T-helper 1 cell treated with Interleukin-12 subunit alpha and Interleukin-12 subunit beta and Interleukin-4 antibody, amounts not matched to agents 30 ng/mL and 1 ng/mL, for 36 hours (primary cell): ENCODE results near the gene FRAS1. TPM values are rescaled to one million over a fixed set of nuclear protein-coding genes. Genes with fewer than 3 reads are reported as not detected.
"Not testable (repeated sequence)": the region's sequence is repeated elsewhere in the genome, so short reads cannot be mapped to it uniquely, and the experiment has no call there.

ENCODE experiments used
- intact Hi-C: fragments of 100-400 bp; cut with micrococcal nuclease; formaldehyde crosslinking; loops from one replicate; pipeline ENCODE4 v1.15.1; 2024
- total RNA-seq: library from RNA; stranded (reverse); gene quantifications from 2 replicates; pipeline ENCODE4 v1.2.3, GENCODE V29; 2022

Gene FRAS1
- total RNA-seq, 1 donor from 2014 or later, result not detected

DNA sequence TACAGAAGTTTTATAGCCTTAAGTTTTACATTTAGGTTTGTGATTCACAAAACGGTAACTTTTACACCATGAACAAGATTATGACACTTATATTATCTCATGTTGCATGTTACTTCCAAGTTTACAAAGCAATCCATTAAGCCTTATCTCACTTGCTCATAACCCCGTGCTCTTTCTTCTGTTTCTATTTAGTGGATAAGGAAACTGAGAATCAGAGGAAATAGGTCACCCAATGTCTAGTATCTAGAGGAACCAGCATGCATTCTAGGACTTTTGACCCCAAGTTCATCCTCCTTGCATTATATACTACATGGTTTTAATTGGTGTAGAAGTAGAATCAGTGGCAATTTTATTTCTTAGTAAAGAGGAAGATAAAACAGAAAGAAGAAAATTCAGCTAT is 427.5 kb downstream of the FRAS1 start:
- intact Hi-C loops, result no loop called here

DNA sequence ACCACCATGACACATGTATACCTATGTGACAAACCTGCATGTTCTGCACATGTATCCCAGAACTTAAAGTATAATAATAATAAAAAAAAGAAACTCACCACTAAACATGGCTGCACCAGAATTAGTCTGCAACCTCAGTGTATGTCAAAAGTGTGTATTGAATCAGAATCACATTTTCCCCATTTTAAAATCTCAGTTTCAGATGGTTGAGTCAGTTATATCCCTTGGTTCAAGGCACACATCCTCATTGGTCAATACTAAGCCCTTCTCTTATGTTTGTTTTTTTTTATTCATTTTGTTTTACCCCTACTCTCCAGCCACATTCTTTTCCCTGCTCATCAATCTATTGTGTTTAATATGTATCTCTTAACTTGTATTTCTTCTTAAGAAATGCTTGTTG is 436.6 kb downstream of the FRAS1 start:
- intact Hi-C loops, result no loop called here

DNA sequence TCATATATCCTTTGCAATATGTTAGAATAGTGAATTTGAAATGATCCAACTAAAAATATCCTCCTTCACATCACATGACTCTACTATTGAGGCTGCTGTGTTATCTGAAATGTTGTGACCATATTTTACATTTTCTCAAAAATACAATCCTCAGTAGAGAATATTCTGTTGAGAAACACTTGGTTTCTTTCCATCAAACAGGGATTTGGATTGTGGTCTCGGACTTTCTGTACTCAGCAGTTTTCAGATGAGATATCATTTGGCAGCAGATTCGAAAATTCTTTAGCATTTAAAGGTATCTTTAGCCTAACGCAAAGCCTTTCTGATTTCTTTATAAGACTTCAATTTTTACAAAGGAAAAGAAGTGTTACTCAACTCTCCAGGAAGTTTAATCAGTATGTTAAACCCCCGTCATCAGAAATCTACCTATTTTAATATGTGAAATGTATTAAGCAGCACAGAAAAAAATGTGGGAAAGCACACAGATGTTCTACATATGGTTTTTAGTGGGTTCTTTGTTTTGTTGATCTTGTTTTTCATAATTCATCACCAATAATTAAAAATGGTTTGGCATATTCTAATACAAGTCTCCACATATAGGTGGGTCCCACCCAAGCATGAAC is 439.0 kb downstream of the FRAS1 start:
- intact Hi-C loops, result no loop called here

DNA sequence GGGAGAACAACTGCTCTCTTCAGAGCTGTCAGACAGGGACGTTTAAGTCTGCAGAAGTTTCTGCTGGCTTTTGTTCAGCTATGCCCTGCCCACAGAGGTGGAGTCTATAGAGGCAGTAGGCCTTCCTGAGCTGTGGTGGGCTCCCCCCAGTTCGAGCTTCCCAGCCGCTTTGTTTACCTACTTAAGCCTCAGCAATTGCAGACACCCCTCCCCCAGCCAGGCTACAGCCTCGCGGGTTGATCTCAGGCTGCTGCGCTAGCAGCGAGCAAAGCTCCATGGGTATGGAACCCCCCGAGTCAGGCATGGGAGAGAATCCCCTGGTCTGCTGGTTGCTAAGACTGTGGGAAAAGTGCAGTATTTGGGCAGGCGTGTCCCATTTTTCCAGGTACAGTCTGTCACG is 449.1 kb downstream of the FRAS1 start:
- intact Hi-C loops, result not testable (repeated sequence)

DNA sequence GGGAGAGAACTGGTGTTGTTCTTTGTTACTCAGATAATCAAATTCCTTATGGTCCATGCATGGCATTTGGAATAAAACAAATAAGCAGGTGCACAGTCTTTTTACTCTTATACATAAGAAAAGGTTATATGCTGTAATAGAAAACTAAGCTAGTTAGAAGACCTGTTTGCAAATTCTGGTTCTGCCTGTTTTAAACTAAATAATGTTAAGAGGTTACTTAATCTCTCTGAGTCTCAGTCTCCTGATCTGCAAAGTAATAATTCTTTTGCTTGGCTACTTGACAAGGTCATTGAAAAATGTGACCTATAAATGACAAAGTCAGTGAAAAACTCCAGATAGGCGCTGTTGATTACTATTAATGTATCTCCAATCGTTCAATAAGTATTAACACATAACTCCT is 451.9 kb downstream of the FRAS1 start:
- intact Hi-C loops, result no loop called here

DNA sequence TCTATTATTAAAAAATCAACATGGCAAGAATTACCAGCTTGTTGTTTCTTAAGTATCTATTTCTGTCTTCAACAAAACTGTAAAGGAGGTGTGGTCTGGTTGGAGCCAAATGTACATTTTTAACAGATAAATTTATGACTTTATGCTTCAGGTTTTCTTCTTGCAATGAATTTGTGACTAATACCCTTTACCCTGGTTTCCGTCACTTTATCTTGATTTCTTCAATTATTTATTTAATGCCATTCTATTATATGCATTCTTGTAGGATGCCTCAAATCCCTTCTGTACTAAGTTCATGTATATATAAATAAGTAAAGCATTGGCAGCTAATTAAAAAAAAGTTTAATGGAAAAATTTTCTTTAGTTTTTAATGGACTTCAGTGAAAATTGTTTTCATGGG is 453.0 kb downstream of the FRAS1 start:
- intact Hi-C loops, result no loop called here

DNA sequence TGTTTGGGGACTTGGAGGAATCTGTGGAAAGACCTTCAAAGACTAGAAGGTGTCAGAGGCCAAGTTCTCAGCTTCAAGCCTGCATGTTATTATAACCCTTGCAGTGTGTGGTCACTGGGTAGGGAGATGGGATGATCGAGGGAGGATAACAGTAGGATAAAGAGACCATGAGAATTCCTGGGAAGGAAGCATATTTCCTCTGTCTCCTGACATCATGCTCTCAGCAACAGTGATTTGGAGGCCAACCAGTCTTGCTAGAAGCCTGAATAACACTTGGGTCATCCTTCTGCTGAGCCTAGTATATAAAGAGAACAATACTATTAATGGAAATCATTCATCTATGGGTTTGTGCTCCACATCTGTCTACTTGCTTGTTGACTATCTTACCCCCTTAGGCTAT is 453.6 kb downstream of the FRAS1 start:
- intact Hi-C loops, result no loop called here

DNA sequence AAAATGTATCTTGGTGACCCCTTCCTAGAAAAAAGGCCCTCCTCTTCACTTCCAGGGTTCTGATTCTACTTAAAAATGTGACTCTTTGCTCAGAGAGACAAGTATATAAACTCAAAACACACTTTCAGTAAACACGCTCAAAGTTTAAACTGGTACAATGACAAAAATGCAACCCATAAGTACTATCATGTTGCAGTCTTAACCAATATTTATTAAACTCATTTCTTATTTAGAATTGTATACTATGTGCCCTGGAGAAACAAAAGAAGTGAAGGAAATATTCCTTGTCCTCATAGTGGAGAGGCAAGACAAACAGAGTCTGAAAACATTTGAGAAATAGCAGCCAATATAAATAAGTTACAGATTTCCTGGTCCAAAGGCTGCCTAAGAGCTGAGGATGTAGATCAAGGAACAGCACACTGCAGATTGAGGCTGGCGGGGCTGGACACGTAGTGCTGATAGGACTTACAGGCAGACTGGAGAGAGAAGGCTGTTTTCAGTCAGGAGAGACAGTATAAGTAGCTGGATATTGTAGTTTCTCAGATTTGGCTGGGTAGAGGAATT is 455.3 kb downstream of the FRAS1 start:
- intact Hi-C loops, result no loop called here

DNA sequence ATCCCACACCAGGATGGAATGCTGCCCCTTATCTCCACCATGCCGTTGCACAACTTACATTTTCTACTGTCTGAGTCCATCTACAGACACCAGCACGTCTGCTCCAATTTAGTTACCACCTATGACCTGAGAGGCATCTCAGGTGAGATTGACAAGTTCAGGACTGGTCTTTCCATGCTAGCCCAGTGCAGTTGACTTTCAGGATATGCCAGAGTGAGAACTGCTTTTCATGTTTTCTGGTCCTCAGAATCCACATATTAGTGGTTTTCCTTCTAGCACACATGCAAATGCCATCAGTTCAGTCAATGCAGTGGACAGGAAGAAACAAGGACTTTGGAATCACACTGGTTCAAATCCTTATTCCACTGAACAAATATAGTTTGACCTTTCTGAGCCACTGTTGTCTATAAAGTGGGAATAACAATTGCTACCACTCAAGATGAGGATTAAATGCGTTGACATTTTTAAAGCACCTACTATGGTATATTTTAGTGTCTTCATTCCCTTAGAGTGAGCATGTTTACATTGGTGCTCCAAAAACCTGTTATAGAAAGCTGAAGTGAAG is 456.4 kb downstream of the FRAS1 start:
- intact Hi-C loops, result no loop called here

DNA sequence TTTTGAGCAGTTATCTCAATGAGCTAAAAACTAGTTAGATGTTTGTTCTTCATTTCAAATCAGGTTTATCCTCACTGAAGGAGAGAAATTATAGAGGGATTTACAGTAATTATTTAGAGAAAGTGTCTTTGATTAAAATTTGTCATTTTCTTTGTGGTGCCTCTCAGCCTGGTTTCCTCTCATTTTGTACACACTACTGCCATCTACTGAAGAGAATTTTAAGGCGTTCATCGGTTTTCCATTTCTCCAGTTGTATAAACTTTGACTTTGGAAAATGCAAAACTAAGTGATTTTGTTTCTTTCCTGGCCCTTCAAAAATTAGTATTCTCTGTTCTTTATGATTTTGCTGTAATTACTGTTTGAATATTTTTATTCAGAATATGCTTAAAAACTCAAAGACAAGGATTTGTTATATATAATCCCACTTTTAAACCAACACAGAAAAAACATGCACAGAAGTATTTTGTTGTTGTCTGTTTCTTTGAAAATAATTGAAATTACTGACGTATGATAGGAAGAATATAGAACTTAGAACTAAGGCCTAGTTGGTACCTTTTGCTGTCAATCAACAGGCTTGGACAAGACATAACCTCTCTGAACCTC is 460.0 kb downstream of the FRAS1 start:
- intact Hi-C loops, result loop anchor here (1.0 to 2.0 kb wide), 4 partner anchors 348 to 558 kb away; no protein-coding TSS in a partner anchor

DNA sequence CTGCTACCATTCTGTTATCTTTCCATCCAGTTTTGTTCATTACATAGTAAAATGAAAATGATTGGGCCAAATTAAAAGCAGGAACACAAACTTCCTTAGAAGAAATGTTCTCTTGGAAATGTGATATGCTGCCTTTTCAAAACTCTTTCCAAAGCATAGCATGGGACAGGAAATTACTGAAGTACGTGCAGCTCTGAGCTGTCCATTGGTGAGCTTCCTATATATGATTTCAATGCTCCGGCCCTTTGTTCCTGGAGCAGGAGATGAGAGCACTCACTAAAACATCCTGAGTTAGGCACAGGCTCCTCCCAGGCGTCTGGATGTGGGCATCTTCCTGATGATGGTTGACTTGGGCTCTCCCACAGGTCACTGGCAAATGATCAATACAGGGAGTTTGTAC is 461.4 kb downstream of the FRAS1 start:
- intact Hi-C loops, result no loop called here

DNA sequence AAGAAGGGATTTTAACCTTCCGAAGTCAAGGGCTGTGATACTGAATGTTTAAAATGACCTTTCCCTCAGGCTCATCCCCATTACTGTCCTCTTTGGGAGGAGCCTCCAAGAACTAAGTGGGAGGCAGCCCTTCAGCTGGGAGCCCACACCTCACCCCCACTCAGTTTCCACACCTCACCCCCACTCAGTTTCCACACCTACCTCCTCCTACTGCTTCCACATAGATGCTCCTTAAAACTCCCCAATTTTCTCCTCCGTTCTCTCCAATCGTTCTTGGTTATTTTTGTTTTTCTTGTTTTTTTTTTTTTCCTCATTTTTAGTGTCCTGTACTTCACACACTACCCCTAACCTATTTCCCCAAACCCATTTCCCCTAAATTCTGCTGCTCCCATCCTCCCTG is 462.8 kb downstream of the FRAS1 start:
- intact Hi-C loops, result no loop called here

DNA sequence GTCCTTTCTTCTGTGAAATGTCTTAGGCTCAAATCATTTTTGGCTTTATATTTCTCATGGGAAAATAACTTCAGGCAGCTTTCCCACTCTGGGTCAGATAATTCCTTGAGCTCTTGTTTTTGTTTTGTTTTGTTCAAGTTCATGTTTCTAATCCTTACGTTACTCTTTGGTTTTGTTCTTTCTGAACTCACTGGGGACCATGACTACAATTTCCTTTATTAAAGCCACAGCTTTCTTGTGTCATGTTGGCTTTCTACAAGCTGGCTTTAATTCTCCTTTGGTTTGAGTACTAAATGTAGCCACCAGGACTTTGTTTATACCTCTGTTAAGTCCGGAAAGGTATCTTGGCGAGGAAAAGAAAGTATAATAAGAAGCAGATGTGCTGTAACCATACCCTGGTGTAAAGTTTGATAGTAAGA is 463.7 kb downstream of the FRAS1 start:
- intact Hi-C loops, result no loop called here

DNA sequence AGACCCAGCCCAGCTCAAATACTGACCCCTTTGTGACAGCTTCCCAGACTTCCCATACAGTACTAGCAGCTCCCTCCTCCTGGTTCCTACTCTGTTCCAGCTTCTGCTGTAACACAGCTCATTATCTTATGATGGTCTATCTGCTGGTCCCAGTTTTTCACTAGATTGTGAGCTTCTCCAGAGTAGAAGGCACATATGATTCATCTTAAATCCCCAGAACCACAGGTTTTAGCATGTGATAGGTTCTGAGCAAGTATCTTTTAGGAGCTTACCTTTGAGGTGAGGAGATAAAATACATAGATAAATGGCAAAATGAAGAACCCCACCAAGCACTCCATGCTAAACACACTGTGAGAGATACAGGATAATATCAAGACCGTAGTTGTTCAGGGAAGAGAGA is 466.9 kb downstream of the FRAS1 start:
- intact Hi-C loops, result no loop called here

DNA sequence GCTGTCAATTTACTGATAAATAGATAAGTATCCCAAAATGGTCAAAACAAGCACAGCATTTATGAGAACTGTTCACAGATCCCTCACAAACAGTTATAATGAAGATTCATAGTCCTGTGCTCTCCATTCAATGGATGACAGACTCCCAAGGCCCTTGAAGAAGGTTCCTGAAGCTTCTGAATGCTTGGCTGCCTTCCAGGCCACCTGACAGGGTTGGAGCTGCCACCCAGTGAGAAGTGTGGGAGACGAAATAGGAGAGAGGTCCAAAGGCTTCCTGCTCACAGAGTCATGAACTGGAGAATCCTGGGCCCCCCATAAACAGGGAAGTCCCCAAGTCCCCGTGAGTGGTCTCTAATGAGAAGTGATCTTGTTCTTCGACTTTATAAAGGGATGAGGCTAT is 468.4 kb downstream of the FRAS1 start:
- intact Hi-C loops, result no loop called here

DNA sequence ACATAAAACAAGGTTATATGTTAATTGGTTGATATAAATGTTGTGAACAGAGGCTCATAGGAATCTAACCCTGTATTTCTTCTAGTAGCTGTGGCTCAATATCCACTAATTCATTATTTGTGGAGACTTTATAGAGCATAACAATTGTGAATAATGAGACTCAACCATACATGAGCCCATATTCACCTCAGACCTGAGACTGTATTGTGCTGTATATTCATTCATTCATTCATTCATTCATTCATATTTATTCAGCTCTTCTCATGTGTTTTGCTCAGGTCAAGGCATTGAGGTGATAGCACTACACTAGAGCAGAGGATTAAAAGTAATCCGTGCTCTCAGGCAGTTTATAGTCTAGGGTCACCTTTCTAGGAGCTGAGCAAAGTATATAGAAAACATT is 470.0 kb downstream of the FRAS1 start:
- intact Hi-C loops, result no loop called here

DNA sequence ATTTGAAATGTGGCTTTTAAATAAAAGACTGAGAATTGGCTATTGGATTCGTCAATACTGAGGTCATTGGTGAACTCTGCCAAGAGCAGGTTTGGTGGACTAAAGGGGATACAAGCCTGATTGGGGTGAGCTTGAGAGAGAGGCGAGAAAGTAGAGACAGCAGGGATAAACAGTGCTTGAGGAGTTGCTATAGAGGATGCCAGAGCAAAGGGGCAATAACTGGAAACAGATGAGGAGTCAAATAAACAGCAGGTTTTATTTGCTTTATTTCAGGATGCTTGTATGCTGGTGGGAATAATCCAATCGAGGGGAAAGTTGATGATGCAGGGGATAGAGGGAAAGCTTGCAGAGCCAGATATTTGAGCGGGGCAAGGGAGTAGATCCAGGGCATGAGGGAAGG is 470.4 kb downstream of the FRAS1 start:
- intact Hi-C loops, result no loop called here

DNA sequence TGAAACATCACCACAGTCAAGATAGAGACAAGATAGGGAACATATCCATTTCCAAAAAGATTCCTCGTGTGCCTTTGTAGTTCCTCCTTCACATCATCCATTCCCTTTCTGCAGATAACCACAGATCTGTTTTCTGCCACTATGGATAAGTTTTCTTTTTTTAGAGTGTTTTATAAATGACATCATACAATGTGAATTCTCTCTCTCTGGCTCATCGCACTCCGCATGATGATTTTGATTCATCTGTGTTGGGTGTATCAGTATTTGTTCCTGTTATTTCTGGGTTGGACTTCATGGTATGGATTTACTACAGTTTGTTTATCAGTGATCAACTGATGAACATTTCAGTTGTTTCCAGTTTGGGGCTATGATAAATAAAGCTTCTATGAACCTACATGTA is 471.2 kb downstream of the FRAS1 start:
- intact Hi-C loops, result no loop called here

DNA sequence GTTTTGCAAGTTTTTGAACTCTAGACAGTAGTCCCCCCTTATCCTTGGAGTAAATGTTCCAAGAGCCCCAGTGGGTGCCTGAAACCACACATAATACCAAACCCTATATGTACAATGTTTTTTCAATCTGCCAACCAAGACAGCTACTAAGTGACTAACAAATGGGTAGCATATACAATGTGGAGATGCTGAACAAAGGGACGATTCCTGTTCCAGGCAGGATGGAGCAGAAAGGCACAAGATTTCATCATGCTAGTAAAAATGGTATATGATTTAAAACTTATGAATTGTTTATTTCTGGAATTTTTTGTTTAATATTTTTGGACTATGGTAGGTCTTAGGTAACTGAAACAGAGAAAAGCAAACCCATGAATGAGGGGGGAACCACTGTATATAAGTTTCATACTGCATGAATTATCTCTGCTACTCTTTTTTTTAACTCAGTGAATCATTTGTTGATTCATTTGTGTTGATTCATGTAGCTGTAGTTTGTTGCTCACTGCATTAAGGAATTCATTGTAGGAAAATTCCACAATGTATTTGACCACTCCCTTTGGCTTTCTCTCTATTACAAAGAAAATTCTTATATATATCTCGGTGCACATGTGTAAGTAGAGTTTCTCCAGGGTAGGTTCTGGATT is 472.6 kb downstream of the FRAS1 start:
- intact Hi-C loops, result no loop called here

DNA sequence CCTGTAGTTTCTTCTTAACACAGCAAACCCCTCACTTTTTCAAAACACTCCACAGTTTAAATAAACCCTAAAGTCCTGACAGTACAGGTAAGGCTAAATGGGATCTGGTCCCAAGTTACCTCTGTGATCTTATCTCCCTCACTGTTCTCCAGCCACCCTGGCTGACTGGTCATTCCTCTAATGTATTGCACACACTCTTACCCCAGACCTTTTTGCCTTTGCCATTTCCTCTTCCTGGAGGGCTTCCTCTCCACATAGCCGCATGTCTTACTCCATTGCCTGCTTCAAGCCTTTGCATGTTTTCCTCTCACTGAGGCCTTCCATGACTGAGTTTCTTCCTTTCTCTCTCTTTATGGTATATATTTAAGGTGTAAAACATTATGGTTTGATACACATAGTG is 474.9 kb downstream of the FRAS1 start:
- intact Hi-C loops, result no loop called here

DNA sequence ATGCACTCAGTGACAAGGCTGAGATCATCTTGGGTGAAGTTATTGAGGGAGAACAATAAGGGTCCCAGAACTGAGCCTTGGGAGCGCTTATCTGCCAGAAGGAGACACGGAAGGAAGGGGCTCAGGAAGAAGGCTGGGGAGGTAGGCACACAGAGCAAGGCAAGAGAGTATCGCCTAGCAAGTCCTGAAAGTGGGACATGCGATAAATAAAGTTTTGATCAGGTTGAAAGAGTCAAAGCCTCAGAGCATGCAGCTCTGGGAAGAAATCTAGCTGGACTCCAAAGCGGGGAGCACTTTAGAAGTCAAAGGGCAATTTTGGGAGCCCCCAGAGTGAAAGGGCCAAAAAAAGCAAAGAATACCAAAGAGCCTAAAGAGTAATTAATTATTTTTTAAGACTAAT is 476.7 kb downstream of the FRAS1 start:
- intact Hi-C loops, result no loop called here

DNA sequence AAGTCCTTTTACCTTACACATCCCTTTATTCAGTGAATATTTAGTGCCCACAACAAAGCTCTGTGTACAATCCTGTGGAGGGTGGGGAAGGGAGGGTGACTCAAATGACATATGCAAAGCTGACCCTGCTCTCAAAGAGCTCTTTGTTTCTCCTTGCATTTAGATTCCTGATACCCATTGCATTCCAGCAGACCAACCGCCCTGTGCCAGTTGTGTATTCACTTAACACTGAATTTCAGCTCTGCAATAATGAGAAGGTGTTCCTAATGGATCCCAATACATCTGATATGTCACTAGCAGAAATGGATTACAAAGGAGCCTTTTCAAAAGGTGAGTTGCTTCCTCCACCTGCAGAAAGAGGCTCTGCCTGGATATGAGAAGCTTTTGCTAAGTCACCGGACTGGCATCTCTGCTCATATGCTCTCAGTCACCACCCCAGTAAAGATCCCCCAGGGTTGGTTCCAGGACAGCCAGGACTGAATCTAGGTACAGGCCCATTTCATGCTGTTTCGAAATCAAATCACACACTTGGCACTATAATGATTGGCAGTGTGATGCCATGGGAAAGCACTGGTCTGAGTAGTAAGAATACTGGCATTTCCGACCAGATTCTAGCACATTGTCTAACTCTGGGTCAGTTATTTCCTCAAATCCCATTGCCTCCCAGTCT is 477.3 kb downstream of the FRAS1 start:
- intact Hi-C loops, result no loop called here
